ENCODE data around the gene PUS7.
"Not testable (repeated sequence)": the region's sequence is repeated elsewhere in the genome, so short reads cannot be mapped to it uniquely, and the experiment has no call there.

The PUS7 gene

GRCh38 chr7:105448181-105448580, 73.9 kb downstream of the PUS7 start:
- DNase-seq (ENCODE audit: low spot score): peak; percentile 19

GRCh38 chr7:105444342-105444987, 77.6 kb downstream of the PUS7 start:
- DNase-seq (ENCODE audit: low spot score): no peak

GRCh38 chr7:105442214-105442613, 79.9 kb downstream of the PUS7 start:
- not testable (repeated sequence) for DNase-seq (ENCODE audit: low spot score)

GRCh38 chr7:105439174-105439893, 82.7 kb downstream of the PUS7 start:
- DNase-seq (ENCODE audit: low spot score): no peak

- no peak for DNase-seq (ENCODE audit: low spot score)
Measured at GRCh38 chr7:105438847-105439173, 83.3 kb downstream of the PUS7 start.

GRCh38 chr7:105438254-105438653, 83.8 kb downstream of the PUS7 start:
- no peak for DNase-seq (ENCODE audit: low spot score)

GRCh38 chr7:105437356-105437755, 84.7 kb downstream of the PUS7 start:
- DNase-seq (ENCODE audit: low spot score): not testable (repeated sequence)

- peak; percentile 56 for DNase-seq (ENCODE audit: low spot score)
Measured at GRCh38 chr7:105429746-105430612, 92.1 kb downstream of the PUS7 start.

- DNase-seq (ENCODE audit: low spot score): no peak
Measured at GRCh38 chr7:105426606-105427146, 95.4 kb downstream of the PUS7 start.

GRCh38 chr7:105423987-105424386, 98.1 kb downstream of the PUS7 start:
- DNase-seq (ENCODE audit: low spot score): no peak

- no peak for DNase-seq (ENCODE audit: low spot score)
Measured at GRCh38 chr7:105413887-105414437, 108.1 kb downstream of the PUS7 start.

- DNase-seq (ENCODE audit: low spot score): not testable (repeated sequence)
Measured at GRCh38 chr7:105410774-105411173, 111.3 kb downstream of the PUS7 start.

- not testable (repeated sequence) for DNase-seq (ENCODE audit: low spot score)
Measured at GRCh38 chr7:105409775-105410174, 112.3 kb downstream of the PUS7 start.

- no peak for DNase-seq (ENCODE audit: low spot score)
Measured at GRCh38 chr7:105408791-105409410, 113.2 kb downstream of the PUS7 start.

Data from CD4-positive, alpha-beta T cell treated with Interleukin-6 at 100 ng/mL for 8 hours (primary cell).